Activated CD4-positive, alpha-beta T cell treated with anti-CD3 and anti-CD28 coated beads for 36 hours (primary cell): ENCODE measurements around the gene RBM20. TPM values are rescaled to one million over a fixed set of nuclear protein-coding genes. Genes with fewer than 3 reads are reported as not detected.

Experiments
- ATAC-seq: fragments of 200-7000 bp; cut with Tn5 transposase; one replicate; pipeline ENCODE4 v1.10.0; 2021; ENCODE audit warnings: mild to moderate bottlenecking, moderate library complexity
- CTCF ChIA-PET: fragments of 350-600 bp; sonication (Branson Sonifier 250); formaldehyde crosslinking; loops from one replicate; lab custom pipeline; 2021; ENCODE audit warnings: antibody characterized with exemption; lab: Charles Lee
- POLR2A ChIA-PET: fragments of 350-600 bp; sonication (Branson Sonifier 250); formaldehyde crosslinking; loops from one replicate; lab custom pipeline; 2021; ENCODE audit warnings: antibody characterized with exemption, inconsistent platforms; lab: Charles Lee
- DNase-seq: peaks from one replicate; pipeline ENCODE4 v3.0.0-alpha.2; 2020
- H3K27ac Mint-ChIP-seq: one replicate; pipeline ENCODE4 v1.8.0; 2021; ENCODE audit warnings: mixed read lengths
- H3K27me3 Mint-ChIP-seq: one replicate; pipeline ENCODE4 v1.8.0; 2021; ENCODE audit warnings: mixed read lengths
- H3K36me3 Mint-ChIP-seq: one replicate; pipeline ENCODE4 v1.8.0; 2021; ENCODE audit warnings: low read depth, mixed read lengths
- H3K4me1 Mint-ChIP-seq: one replicate; pipeline ENCODE4 v1.8.0; 2021; ENCODE audit warnings: mixed read lengths
- H3K4me3 Mint-ChIP-seq: one replicate; pipeline ENCODE4 v1.8.0; 2021; ENCODE audit warnings: mild to moderate bottlenecking, moderate library complexity, mixed read lengths
- H3K9me3 Mint-ChIP-seq: one replicate; pipeline ENCODE4 v1.8.0; 2021; ENCODE audit warnings: low read depth, mixed read lengths
- intact Hi-C, 2 experiments: fragments of 100-400 bp; cut with DNase I in 1 of 2; cut with micrococcal nuclease in 1 of 2; formaldehyde crosslinking; loops; one replicate each; pipeline versions ENCODE4 v1.14.2 to v1.15.1; 2022 to 2024; cut with DNase I, micrococcal nuclease
- total RNA-seq, 2 experiments: library from RNA; stranded (reverse); gene quantifications; one replicate each; pipeline ENCODE4 v1.2.3, GENCODE V29; 2021

Gene RBM20
- total RNA-seq, 2 experiments from 2014 or later: 0.05 to 0.40 TPM

GRCh38 chr10:110625356-110625894, 18.7 kb upstream of the RBM20 start:
- no peak for DNase-seq
- no peaks in the 10 kb centered on the region for H3K36me3 Mint-ChIP-seq
- H3K27me3 Mint-ChIP-seq: peaks cover 5% of the 10 kb centered on the region
- ChIA-PET CTCF (interaction anchor here (0.9 kb wide), 1 partner anchor 10 kb away, joined by 3 read pairs; no protein-coding TSS in a partner anchor), POLR2A (no interaction called here)
- no peak for ATAC-seq
- no peaks in the 10 kb centered on the region for H3K4me1 Mint-ChIP-seq
- intact Hi-C loops: no loop called here
- H3K4me3 Mint-ChIP-seq: no peak overlapping the region
- no peak overlapping the region for H3K27ac Mint-ChIP-seq
- peaks cover 4% of the 10 kb centered on the region for H3K9me3 Mint-ChIP-seq

- CTCF ChIA-PET: no interaction called here
- Mint-ChIP-seq H3K4me1 (no peaks in the 10 kb centered on the region), H3K9me3 (peaks cover 4% of the 10 kb centered on the region), H3K27me3 (peaks cover 5% of the 10 kb centered on the region), H3K36me3 (no peaks in the 10 kb centered on the region), H3K4me3 (no peak overlapping the region), H3K27ac (no peak overlapping the region)
- DNase-seq: no peak
- no peak for ATAC-seq
- POLR2A ChIA-PET: no interaction called here
- intact Hi-C loops: no loop called here
Observed at GRCh38 chr10:110625951-110626855, 17.9 kb upstream of the RBM20 start.

GRCh38 chr10:110628161-110628560, 16.0 kb upstream of the RBM20 start:
- Mint-ChIP-seq H3K9me3 (peaks cover 2% of the 10 kb centered on the region), H3K4me3 (no peak overlapping the region), H3K36me3 (no peaks in the 10 kb centered on the region), H3K27ac (no peak overlapping the region), H3K27me3 (peaks cover 5% of the 10 kb centered on the region), H3K4me1 (no peaks in the 10 kb centered on the region)
- no peak for DNase-seq
- intact Hi-C loops: no loop called here
- ChIA-PET CTCF (no interaction called here), POLR2A (no interaction called here)
- ATAC-seq: no peak

GRCh38 chr10:110629680-110630191, 14.4 kb upstream of the RBM20 start:
- ChIA-PET CTCF (interaction anchor here (0.6 kb wide), 1 partner anchor 538 kb away, joined by 3 read pairs; no protein-coding TSS in a partner anchor), POLR2A (no interaction called here)
- intact Hi-C loops: no loop called here
- ATAC-seq (no peak), DNase-seq (no peak)
- Mint-ChIP-seq H3K36me3 (no peaks in the 10 kb centered on the region), H3K27ac (no peak overlapping the region), H3K27me3 (peaks cover 5% of the 10 kb centered on the region), H3K4me1 (no peaks in the 10 kb centered on the region), H3K4me3 (no peak overlapping the region), H3K9me3 (no peaks in the 10 kb centered on the region)

GRCh38 chr10:110631934-110632333, 12.2 kb upstream of the RBM20 start:
- DNase-seq (no peak), ATAC-seq (no peak)
- intact Hi-C loops: no loop called here
- POLR2A ChIA-PET: no interaction called here
- no peaks in the 10 kb centered on the region for H3K36me3 Mint-ChIP-seq
- no peaks in the 10 kb centered on the region for H3K27me3 Mint-ChIP-seq
- CTCF ChIA-PET: interaction anchor here (2.3 kb wide), 1 partner anchor 40 kb away, joined by 7 read pairs; no protein-coding TSS in a partner anchor
- no peaks in the 10 kb centered on the region for H3K9me3 Mint-ChIP-seq
- no peaks in the 10 kb centered on the region for H3K4me1 Mint-ChIP-seq
- H3K4me3 Mint-ChIP-seq: no peak overlapping the region
- no peak overlapping the region for H3K27ac Mint-ChIP-seq

GRCh38 chr10:110632591-110633215, 11.4 kb upstream of the RBM20 start:
- Mint-ChIP-seq H3K27me3 (no peaks in the 10 kb centered on the region), H3K36me3 (no peaks in the 10 kb centered on the region), H3K4me3 (no peak overlapping the region), H3K27ac (no peak overlapping the region), H3K4me1 (no peaks in the 10 kb centered on the region), H3K9me3 (no peaks in the 10 kb centered on the region)
- no peak for DNase-seq
- intact Hi-C loops: no loop called here
- POLR2A ChIA-PET: no interaction called here
- CTCF ChIA-PET: interaction anchor here (0.9 to 2.3 kb wide), 2 partner anchors 22 to 39 kb away, joined by 4 to 7 read pairs; no protein-coding TSS in a partner anchor
- no peak for ATAC-seq

GRCh38 chr10:110634527-110635209, 9.5 kb upstream of the RBM20 start:
- Mint-ChIP-seq H3K9me3 (no peaks in the 10 kb centered on the region), H3K4me1 (no peaks in the 10 kb centered on the region), H3K27me3 (peaks cover 4% of the 10 kb centered on the region), H3K27ac (no peak overlapping the region), H3K36me3 (no peaks in the 10 kb centered on the region), H3K4me3 (no peak overlapping the region)
- CTCF ChIA-PET: interaction anchor here (0.7 to 1.7 kb wide), 3 partner anchors 12 to 29 kb away, joined by 3 to 5 read pairs (median 3); no protein-coding TSS in a partner anchor
- DNase-seq: no peak
- POLR2A ChIA-PET: interaction anchor here (0.6 kb wide), 1 partner anchor 64 kb away, joined by 3 read pairs; no protein-coding TSS in a partner anchor
- intact Hi-C loops: no loop called here
- no peak for ATAC-seq

GRCh38 chr10:110636572-110636931, 7.6 kb upstream of the RBM20 start:
- H3K9me3 Mint-ChIP-seq: no peaks in the 10 kb centered on the region
- H3K4me1 Mint-ChIP-seq: peaks cover 9% of the 10 kb centered on the region
- ATAC-seq (no peak), DNase-seq (no peak)
- H3K4me3 Mint-ChIP-seq: no peak overlapping the region
- no peak overlapping the region for H3K27ac Mint-ChIP-seq
- ChIA-PET POLR2A (no interaction called here), CTCF (interaction anchor here (0.7 to 1.7 kb wide), 2 partner anchors 36 to 160 kb away, joined by 3 to 4 read pairs; no protein-coding TSS in a partner anchor)
- intact Hi-C loops: no loop called here
- H3K27me3 Mint-ChIP-seq: peaks cover 11% of the 10 kb centered on the region
- no peaks in the 10 kb centered on the region for H3K36me3 Mint-ChIP-seq

GRCh38 chr10:110636932-110637557, 7.1 kb upstream of the RBM20 start:
- ChIA-PET CTCF (interaction anchor here (0.6 to 1.7 kb wide), 4 partner anchors 16 to 435 kb away, joined by 3 to 5 read pairs (median 4); no protein-coding TSS in a partner anchor), POLR2A (no interaction called here)
- ATAC-seq: no peak
- Mint-ChIP-seq H3K4me1 (peaks cover 12% of the 10 kb centered on the region), H3K27me3 (peaks cover 14% of the 10 kb centered on the region), H3K9me3 (no peaks in the 10 kb centered on the region), H3K4me3 (no peak overlapping the region), H3K27ac (no peak overlapping the region), H3K36me3 (no peaks in the 10 kb centered on the region)
- no peak for DNase-seq
- intact Hi-C loops: no loop called here

GRCh38 chr10:110637558-110638053, 6.5 kb upstream of the RBM20 start:
- intact Hi-C loops: no loop called here
- ChIA-PET POLR2A (no interaction called here), CTCF (interaction anchor here (0.6 to 1.7 kb wide), 3 partner anchors 17 to 434 kb away, joined by 3 to 5 read pairs (median 4); no protein-coding TSS in a partner anchor)
- Mint-ChIP-seq H3K27me3 (peaks cover 18% of the 10 kb centered on the region), H3K36me3 (no peaks in the 10 kb centered on the region), H3K27ac (no peak overlapping the region), H3K4me1 (peaks cover 16% of the 10 kb centered on the region), H3K9me3 (no peaks in the 10 kb centered on the region), H3K4me3 (no peak overlapping the region)
- no peak for ATAC-seq
- no peak for DNase-seq
